HG02759 (cell line): Measurements from ENCODE around the gene P3R3URF.

Source experiments
- ATAC-seq: cut with Tn5 transposase; IDR thresholded peaks from one replicate; pipeline ENCODE4 v1.9.1; 2021; ENCODE audit warnings: mild to moderate bottlenecking, moderate library complexity; ENCODE audit not compliant: unreplicated experiment

The P3R3URF gene

DNA sequence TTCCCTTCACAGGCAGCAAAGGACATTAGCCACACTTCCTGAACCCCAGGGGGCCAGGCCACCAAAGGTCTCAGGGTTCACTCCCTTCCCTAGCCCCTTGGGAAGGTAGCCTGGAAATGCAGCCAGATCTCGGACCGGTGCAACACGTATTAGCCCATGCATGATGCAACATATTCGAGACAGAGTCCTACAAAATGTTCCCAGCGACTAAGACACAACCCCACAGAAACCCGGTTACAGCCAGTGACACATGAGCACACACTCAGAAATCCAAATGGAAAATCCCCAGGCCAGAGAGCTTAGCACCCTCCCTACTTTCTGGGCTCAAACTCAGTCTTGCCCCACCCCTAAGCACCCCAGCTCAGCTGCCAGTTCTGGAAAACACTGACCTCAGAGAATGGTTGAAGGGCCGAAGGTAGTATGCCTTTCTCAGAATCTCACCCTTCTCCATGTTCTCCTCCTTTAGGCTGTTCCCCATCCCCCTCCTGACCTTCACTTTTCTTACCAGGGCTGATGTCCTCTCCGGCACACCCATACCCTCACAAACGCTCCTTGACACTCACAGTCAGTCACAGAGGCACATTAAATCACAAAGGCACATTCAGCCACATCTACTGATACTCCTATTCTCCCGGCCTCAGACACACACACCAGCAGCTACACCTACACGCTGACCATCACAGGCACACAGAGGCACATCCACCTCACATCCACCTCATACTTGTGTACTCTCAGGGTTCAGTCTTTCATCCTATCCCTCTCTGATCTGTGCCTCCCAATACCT lies 1.6 kb downstream of the P3R3URF start, which contains the start of gene TSPAN1:
TSPAN1 (plus strand) TSS at position 640 of the 784 bp plus-strand sequence. CDS start 6,021 bp downstream, outside the sequence.
- no peak for ATAC-seq

DNA sequence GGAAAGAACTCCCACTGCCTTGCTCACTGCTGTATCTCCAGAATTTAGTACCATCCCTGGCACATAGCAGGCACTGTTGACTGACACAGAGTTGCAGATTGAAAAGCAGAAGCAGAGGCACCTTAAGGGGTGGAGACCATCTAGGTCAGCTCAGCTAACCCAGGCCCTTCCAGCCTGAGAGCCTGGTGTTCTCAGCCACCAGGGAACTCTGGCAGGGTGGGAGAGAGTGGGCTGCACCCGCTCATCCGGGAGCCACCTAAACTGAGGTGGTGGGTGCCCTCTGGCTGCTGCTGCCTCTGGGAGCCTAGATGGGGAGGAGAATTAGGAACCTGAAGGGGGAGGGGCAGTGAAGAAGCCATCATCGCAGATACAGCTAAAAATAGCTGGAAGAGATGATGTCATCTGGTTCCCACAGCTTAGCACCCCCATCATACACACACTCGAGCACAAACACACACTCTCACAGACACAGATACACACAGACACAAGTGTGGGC lies 2.9 kb downstream of the P3R3URF start:
- no peak for ATAC-seq

DNA sequence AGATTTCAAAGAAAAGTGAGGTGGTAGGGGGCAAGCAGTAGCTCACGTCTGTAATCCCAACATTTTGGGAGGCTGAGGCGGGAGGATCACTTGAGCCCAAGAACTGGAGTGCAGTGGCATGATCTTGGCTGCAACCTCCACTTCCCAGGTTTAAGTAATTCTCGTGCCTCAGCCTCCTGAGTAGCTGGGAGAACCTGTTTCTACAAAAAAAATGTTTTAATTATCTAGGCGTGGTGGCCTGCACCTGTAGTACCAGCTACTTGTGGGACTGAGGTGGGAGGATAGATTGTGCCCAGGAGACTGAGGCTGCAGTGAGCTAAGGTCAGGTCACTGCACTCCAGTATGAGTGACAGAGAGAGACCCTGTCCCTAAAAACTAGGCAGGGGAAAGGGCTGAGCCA lies 4.0 kb downstream of the P3R3URF start:
- ATAC-seq = no peak

DNA sequence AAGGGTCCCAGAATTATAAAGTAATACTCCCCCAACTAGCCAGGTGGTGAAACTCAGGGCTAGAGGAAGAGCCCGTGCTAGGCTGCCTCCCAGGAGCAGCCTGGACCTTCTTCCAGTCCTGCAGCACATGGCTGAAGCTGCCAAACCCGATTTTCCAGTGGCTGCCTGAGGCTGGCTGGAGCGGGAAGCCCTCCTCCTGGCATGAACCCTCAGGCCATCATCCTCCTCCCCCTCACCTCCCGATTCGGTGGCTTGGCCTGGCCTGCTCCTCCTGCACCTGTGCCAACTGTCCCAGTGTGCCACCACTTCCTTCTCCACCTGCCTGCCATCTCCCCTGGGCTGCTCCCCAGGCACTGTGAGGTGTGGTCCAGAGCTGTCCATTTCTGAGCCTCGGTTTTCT lies 4.4 kb downstream of the P3R3URF start:
- ATAC-seq = no peak

DNA sequence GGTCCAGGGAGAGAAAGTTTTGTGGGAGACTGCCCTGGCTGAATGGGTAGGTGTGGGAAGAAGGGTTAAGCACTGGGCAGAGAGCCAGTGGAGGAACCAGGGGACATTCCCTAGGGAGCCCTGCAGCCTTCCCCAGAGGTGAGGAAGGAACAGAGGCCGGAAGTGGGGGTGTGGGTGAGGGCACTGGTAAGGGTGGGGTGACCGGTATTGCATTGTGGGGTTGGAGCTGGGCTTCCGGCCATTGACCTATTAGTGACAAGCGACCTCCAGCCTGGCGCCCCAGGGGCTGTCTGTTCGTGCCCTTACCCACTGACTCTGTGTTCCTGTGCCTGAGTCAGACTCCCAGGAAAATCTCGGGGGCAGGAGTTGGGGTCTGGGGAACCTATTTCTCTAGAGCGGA lies 4.9 kb downstream of the P3R3URF start:
- ATAC-seq = no peak

DNA sequence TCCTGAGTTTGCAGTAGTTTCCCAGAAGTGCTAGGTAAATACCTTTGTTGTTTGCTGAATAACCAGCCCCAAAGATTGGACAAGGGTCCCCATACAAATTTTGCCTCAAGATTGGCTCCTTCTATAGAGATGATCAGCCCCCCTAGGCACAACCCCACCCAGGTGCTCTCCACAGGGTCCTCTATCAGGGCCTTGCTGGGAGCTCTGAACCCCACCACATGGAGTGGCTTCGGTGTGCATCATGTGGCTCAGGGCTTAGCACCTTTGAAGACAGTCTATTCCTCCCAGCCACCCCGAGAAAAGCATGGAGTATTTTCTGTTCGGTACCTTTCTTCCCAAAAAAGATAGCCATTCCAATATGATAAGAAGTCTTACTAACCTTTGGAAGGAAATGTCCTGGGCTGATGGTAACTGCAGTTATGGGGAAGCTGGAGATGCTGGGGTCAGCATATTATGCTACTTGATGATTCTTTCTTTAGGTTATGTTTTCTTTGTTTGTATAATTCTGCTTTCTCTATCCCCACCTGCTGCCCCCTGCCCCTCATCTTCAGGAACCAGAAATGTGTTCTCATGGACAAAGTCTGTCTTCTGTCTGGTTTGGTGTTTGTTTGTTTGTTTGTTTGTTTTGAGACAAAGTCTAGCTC lies 6.4 kb downstream of the P3R3URF start:
- no peak for ATAC-seq

DNA sequence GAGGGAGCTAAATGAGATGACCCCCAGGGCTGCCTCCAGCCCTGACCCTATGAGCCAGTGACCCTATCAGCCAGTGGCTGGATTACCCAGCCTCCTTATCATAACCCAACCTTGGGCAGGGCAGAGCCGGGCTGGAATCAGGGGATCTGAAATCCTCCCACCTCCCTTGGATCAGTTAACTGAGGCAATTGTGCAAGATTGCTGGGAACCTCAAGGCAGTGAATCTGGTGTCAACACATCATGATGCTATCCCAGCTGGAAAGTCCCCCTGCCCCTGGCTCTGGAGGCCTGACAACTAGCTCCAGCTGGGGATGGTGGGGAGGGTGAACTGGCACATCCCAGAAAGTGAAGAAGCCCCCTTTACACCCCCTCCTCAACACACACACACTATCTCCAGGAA lies 7.8 kb downstream of the P3R3URF start:
- no peak for ATAC-seq

DNA sequence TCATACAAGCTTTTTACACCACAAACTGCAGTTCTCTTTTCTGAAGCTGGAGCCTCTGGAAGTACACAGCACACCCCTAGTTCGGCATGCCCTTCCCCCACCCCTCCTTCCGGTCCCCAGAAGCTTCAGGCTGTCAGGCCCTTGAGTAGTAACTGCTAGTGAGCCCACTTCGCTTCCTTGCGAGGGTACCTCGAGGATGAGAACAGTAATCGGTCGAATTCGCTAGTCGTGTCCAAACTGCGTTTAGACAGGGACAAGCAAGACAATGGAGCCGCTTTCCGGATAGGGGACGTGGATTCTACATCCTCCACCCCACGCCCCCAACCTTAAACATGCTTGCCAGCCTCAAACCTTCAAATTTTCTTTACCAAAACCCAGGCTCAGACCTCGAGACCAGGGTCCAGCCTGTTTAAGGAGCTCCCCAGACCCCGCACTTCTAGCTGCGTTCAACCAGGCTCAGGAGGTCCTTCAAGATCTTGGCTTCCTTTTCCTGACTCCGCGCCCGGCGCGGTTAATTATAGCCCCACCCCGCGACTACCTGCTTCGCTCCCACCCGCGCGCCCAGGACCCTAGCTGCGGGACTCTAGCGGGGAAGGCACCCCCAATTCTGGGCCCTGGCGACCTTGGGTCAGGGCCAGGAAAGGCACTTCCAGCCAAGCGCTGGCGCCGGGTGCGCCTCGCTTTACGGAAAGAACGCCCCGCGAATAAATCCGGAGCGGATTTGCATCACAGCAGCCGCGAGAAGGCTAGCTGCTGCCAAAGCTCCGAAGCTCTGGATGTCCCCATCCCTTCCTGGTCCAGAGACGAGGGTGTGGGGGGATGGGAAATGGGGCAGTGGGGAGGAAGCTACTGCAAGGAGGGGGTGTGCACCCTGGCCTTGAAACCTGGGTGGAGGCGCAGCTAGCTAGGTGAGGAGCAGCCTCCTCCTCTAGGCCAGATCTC lies 9.5 kb downstream of the P3R3URF start:
- no peak for ATAC-seq

DNA sequence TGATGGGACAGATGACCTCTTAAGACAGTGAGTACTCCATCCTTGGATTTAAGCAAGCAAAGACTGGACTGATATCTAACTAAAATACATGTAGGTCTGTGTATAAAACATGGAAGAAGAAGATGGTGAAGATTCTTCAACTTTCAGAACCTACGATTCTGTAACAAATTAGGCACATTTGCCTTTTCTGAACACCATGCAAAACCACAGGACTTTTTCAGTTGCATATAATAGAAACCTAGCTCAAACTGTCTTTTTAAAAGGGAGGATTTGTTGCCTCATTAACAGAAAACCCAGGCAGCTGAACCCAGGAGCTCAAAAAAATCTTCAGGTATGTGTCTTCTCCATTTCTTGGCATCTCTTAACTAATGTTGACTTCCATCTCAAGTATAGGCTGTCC lies 16.1 kb downstream of the P3R3URF start:
- ATAC-seq = no peak

DNA sequence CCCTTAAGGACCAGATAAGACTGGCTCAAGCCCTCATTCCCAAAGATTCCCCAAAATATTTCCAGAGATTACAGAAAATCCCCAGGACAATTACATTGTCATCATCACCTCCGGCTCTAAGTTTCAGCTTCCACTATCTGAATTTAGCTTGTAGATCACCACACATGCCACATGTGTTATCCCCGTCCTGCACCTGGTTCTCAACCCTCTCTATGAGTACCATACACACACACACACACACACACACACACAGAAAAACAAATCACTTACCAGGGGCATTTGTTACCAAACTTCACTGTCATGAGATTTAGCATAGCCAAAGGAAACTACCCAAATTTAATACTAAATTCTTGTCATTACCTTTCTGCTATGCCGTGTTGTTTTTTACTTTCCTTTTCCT lies 16.8 kb downstream of the P3R3URF start:
- no peak for ATAC-seq

DNA sequence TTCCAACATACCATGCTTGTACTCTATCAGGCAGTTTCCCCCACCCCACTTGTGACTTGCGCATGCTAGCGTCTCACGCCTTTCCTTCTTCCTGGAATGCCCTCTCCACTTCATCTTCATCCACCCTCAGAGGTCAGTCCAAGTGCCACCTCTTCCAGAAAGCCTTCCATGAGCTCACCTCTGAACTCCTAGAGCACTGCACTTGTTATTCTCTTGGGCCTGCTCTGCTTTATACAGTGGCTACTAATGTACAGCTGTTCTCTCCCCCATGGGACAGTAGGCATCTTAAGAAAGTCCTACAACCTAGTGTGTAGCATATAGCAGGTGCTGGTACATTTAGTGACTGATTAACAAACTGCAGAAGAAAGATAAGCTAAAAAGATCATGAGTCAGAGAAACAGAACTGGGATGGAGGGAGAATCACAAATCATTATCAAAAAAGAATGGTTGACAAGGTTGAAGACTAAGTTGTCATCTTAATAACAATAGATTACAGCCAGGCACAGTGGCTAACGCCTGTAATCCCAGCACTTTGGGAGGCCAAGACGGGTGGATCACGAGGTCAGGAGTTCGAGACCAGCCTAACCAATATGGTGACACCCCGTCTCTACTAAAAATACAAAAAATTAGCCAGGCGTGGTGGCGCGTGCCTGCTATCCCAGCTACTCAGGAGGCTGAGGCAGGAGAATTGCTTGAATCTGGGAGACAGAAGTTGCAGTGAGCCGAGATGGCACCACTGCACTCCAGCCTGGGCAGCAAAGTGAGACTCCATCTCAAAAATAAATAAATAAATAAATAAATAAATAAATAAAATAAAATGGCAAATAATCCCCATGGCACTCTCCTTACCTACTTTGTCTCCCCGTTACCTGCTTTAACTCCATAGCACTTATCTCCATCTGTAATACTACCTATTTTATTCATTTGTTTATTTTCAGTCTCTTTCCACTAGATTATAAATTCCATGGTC lies 17.7 kb downstream of the P3R3URF start:
- peak; percentile 86 for ATAC-seq

DNA sequence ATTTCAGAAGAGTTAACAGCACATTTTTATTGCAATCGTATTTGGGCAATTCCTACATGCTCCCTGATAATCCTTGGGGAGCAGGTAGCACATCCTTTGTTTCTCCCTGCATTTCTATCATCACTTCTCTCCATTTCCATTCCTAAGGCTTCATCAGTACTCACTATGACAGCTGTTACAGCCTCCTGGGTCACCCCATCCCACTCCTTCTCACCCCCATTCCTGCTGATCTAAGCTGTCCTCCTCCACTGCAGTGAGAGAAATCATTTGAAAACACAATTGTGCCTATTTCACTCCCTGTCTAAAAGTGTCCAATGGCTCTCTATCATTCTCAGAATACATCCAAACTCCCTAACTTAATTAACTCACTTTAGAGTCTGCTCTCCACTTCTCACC lies 18.4 kb downstream of the P3R3URF start:
- no peak for ATAC-seq

DNA sequence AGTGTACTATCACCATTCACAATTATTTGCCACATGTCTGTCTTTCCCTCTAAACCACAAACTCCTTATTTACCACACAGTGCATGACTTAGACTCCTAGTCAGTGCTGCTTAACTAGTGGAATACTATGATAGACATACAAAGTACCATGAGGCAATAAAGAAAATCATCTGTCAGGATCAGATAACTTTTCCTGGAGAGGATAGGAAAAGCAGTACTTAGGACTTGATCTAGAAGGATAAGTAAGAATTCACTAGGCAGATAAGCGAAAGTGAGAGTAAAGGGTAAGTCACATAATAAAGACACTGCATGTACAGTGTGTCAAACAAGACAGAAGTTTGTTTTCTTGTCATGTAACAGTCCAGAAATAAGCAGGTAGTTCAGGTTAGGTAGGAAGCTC lies 22.6 kb downstream of the P3R3URF start:
- ATAC-seq = no peak

DNA sequence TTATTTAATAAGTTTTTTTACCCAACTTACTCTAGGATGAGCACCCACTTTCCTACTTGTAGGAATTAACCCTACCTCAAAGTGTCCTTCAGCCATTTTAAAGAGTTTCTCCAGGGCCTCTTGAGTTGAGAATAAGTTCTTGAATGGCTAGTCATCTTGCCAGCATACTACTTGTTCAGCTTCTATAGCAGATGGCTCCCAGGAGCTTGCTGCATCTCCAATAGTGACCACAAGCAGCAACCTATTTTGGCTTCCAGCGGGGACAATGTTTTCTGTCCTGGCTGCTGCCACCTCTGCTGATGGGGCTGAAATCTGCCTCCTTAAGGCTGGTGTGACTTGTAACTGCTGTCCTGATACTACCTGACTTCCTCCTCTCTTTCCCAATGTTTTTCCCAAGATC lies 23.1 kb downstream of the P3R3URF start:
- ATAC-seq = no peak

DNA sequence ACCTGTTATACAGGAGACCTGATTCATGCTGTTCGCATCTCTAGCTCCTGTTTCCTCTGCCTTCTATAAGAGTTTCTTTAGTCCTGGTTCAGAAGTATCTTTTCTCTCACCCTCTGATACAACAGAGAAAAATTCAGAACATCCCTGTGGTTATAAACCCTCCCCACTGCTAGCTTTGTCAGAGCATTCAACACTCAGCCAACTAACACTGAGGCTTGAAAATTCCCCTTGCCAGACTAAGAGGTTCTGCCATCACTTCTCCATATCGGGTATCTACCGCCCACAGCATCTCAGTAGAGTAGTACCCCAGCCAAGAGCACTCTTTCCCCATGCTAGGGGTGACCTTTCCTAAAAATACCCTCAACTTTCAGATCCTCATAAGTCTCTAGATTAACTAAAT lies 24.3 kb downstream of the P3R3URF start:
- no peak for ATAC-seq

DNA sequence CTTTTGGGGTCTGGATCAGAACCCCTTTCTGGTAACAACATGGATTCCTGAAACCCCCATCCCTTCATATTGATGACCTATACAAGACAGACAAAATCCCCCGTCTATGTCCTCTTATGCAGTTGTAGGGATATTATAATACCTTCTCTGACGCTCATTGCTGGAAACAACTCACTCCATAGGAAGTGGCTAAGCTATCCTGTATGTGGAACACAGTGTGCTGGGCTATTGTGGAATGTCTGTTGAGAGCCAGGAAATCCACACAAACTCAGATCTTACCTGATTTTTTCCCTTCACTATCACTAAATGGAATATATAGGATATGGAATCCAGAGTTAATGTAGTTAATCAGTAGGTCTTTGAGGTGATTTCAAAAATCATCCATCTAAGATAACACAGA lies 26.2 kb downstream of the P3R3URF start:
- no peak for ATAC-seq

DNA sequence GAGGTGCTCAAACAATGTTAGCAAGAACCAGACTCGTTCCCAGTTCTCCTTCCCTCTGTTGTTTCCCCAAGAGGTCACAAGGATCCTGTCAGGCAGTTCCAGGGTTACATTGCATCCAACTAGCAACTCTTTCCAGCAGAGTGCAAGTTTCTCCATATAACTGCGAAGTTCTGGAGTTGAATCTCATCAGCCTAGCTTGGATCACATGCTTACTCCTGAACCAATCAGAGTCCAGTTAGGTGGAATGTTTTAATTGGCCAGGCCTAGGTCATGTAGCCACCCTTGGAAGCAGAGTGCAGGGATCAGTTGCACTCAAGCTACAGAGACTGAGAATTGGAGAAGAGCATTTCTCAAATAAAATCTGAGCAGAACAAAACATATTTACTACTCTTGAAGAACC lies 28.0 kb downstream of the P3R3URF start:
- no peak for ATAC-seq

DNA sequence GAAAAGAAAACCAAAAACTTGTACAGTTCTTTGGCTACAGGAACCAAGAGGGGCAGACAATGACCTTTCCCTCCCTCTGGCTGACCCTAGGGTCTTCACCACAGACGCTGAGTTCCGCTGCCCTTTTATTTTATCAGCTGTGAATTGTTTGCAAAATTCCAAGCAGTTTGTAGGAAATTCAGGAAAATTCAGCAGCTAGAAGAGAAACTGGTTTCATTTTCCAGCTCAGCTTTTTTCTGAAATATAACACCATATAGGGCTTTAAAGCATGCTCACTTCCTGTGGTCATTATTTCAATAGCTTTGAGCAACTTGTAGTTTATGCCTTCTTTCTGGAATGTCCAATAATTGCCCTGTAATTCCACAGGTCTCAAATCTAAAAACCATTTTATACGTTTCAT lies 38.4 kb downstream of the P3R3URF start:
- no peak for ATAC-seq

DNA sequence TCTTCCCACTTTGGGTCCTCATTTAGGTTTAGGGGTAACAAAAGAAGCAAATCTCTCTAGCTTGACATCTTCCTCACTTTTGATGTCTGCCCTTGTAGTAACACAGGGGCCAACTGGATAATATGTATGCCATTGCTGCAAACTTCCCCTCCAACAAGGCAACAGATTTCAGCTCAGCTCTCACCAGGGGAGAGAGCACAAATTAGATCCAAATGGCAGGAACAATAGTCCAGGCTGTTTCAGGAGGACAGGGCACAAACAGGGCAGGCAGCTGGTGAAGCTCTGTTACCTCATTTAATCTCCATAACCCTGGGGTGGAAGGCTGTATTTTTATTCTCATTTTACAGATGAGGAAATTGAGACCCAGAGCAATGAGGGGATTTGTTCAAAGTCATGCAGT lies 39.6 kb downstream of the P3R3URF start:
- ATAC-seq = no peak

DNA sequence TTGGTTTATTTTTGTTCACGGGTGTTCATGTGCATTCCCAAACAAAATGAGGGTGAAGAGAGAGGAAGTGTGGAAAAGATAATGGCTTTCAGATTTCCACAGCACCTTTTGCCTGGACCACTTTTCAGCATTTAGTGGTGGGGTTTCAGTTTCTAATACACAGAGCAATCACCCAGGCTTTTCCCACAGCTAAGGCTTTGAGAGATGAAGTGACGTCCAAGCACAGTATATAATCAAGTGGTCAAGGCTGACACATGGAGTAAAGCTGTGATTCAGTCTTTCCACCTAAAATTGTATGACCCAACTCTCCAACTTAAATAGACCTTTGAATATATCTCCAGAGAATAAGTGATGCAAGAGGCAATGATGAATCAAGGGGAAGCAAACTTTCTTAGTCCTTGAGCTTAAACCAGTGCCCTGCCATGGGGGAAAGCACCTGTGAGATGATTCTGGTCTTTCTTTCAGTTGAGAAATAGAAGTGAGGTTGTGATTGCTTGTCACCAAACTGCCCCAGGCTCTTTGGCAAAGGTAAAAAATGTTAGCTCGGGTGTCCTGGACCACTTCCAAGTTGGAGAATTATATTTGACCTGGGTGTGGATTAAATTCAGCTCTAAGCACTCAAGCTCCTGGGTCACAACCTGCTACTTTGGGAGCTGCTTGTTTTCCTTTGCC lies 41.5 kb downstream of the P3R3URF start:
- no peak for ATAC-seq
